GM21619 (cell line): ENCODE data around the gene CAVIN3.

ENCODE experiments used
- ATAC-seq: cut with Tn5 transposase; IDR thresholded peaks from one replicate; pipeline ENCODE4 v1.9.1; 2021; ENCODE audit not compliant: unreplicated experiment

The CAVIN3 gene

GRCh38 chr11:6270584-6271246 is 49.6 kb downstream of the CAVIN3 start:
- no peak for ATAC-seq

DNA sequence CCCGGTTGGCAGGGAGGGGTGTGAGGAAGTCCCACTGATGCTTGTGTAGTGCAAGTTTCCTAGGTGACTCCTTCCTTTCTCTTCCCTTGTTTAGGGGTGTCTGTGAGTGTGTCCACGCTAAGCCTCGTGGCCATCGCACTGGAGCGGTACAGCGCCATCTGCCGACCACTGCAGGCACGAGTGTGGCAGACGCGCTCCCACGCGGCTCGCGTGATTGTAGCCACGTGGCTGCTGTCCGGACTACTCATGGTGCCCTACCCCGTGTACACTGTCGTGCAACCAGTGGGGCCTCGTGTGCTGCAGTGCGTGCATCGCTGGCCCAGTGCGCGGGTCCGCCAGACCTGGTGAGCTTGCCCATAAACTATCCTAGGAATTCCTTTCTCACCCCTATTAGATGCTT is 50.3 kb downstream of the CAVIN3 start:
- no peak for ATAC-seq
